ENCODE results near the gene CMTM8.

Gene CMTM8

GRCh38 chr3:32281570-32282106 lies 43.2 kb downstream of the CMTM8 start:
- no peak for DNase-seq

GRCh38 chr3:32282578-32283154 lies 44.2 kb downstream of the CMTM8 start:
- no peak for DNase-seq

GRCh38 chr3:32283304-32283703 lies 44.8 kb downstream of the CMTM8 start:
- no peak for DNase-seq

GRCh38 chr3:32284443-32285212 lies 46.1 kb downstream of the CMTM8 start:
- no peak for DNase-seq

GRCh38 chr3:32285891-32286290 lies 47.4 kb downstream of the CMTM8 start:
- peak; percentile 54 for DNase-seq

- DNase-seq, result no peak
Observed at GRCh38 chr3:32288819-32289218, 50.3 kb downstream of the CMTM8 start.

- no peak for DNase-seq
Observed at GRCh38 chr3:32290619-32291018, 52.1 kb downstream of the CMTM8 start.

GRCh38 chr3:32292085-32292796 lies 53.8 kb downstream of the CMTM8 start:
- DNase-seq, result no peak

- DNase-seq, result no peak
Observed at GRCh38 chr3:32293903-32294302, 55.4 kb downstream of the CMTM8 start.

- DNase-seq, result peak; percentile 53
Observed at GRCh38 chr3:32296251-32297204, 58.0 kb downstream of the CMTM8 start.

- no peak for DNase-seq
Observed at GRCh38 chr3:32297366-32297765, 58.9 kb downstream of the CMTM8 start.

- no peak for DNase-seq
Observed at GRCh38 chr3:32301426-32301825, 62.9 kb downstream of the CMTM8 start.

- DNase-seq, result no peak
Observed at GRCh38 chr3:32302601-32303398, 64.3 kb downstream of the CMTM8 start.

GRCh38 chr3:32303399-32303747 lies 64.9 kb downstream of the CMTM8 start:
- DNase-seq, result no peak

GRCh38 chr3:32303977-32304881 lies 65.7 kb downstream of the CMTM8 start:
- DNase-seq, result peak; percentile 91

GRCh38 chr3:32305361-32305876 lies 66.9 kb downstream of the CMTM8 start:
- no peak for DNase-seq

GRCh38 chr3:32306072-32306471 lies 67.6 kb downstream of the CMTM8 start:
- DNase-seq, result no peak

- no peak for DNase-seq
Observed at GRCh38 chr3:32307591-32307990, 69.1 kb downstream of the CMTM8 start.

GRCh38 chr3:32308378-32308777 lies 69.9 kb downstream of the CMTM8 start:
- no peak for DNase-seq

- DNase-seq, result no peak
Observed at GRCh38 chr3:32309654-32310242, 71.3 kb downstream of the CMTM8 start.

Measured in SHP77 treated with DMSO at 0.1 percent for 48 hours (cell line).